Measurements from ENCODE around the gene PRKCB.

Gene PRKCB

GRCh38 chr16:23836404-23837311, 875 bp downstream of the PRKCB start:
- DNase-seq (ENCODE audit: low read depth, low spot score), result peak; percentile 7

DNA sequence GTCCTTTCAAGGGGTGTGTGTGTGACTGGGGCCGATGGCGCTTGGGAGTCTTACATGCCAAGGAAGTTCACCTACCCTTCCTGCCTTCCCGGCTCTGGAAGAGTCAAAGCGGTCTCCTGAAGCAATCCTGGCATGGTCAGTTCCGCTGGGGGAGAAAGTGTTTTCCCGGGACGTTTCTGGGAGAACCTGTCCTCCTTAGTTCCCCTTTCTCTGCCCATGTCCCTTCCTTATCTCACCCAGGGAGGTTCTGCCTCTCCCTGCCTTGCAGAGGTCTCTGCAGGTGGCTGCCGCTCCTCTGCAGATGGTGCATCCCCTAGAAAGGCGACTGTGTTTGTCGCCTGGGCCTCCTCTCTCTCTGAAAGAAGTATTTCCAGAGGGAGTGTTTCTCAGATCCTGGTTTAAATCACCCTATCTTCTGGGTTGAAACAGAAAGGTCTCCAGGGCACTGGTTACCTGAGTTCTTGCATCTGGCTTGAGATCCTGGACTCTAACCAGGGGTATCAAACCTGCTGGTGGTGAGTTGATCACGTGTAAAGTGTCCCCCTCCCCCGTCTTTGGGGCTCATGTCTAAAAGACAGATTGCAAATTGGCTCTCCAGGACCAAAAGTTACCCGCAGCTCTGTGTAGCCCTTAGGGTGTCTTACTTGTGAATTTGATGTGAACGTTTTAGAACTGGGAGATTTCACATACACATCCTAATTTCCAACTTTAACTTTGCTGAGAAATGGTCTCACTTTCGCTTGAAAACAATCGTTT, 1.9 kb downstream of the PRKCB start:
- no peak for DNase-seq (ENCODE audit: low read depth, low spot score)

DNA sequence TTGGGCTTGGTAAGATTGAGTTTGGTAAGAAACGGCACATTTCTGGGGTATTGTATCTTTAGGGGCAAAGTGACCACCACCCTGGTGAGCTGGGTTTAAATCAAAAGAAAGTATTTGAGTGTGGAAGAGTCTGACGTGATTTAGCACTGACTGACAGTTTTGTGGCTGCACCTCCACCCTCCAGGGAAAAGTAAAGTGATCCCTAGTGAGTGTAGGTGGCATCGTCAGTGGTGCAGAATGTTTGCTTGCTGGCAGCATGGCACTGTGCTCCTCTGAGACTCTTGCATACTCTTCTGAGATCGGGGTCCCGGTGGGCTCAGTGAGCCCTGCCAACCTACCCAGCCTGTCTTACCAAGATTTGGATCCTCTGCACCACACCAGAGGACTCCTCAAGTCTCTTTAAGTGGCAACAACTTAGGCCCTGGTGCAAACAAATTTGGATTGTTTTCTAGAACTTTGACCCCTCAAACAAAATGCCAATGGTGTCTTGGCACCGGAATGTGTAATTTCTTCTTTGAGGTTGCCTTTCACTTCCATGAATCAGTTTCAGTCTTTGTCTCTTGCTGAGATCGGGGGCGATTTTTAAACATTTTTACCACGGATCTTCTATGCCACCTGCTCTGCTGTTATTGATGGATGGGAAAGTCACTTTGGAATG, 2.8 kb downstream of the PRKCB start:
- no peak for DNase-seq (ENCODE audit: low read depth, low spot score)

- no peak for DNase-seq (ENCODE audit: low read depth, low spot score)
Measured at GRCh38 chr16:23840310-23840709, 4.5 kb downstream of the PRKCB start.

DNA sequence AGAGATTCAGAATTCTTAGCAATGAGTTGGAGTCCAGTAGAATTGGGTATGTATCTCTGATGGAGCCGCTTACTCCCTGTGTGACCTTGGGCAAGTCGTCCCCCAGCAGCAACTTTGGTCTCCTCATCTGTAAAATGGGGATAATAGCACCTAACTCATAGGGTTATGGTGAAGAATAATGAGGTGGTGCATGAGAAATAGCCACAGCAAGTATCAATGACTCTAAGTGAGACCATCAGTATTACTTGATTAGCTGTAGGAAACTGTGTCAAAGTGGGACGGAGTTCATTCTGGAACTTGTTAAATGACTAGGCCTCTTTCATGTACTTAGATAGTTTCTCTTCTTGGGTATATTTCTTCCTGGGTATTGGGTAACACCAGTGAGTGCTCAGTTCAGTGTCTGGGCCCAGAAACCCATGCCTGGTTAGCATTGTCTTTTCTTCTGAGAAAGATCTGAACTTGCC, 6.4 kb downstream of the PRKCB start:
- no peak for DNase-seq (ENCODE audit: low read depth, low spot score)

- no peak for DNase-seq (ENCODE audit: low read depth, low spot score)
Measured at GRCh38 chr16:23843143-23843542, 7.4 kb downstream of the PRKCB start.

- no peak for DNase-seq (ENCODE audit: low read depth, low spot score)
Measured at GRCh38 chr16:23847251-23847650, 11.5 kb downstream of the PRKCB start.

GRCh38 chr16:23847948-23848347, 12.2 kb downstream of the PRKCB start:
- DNase-seq (ENCODE audit: low read depth, low spot score), result no peak

DNA sequence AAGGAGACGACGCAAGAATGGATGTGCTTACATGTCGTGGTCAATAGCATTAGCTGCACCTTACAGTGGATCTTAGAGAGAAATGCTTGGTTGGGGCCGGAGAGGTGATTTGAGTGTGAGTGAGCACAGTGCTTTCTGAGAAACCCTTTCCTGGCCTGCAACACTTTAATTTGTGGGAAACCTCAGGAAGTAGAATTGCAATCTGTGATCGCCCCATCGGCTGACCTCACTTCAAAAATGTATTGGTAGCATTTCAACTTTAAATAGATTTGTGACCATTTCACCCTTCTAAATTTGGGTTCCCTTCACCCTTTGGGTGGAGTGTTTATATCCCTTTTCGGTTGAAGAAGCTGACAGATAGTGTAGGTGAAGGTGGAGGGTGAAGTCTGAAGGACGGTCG, 13.2 kb downstream of the PRKCB start:
- DNase-seq (ENCODE audit: low read depth, low spot score), result no peak

- DNase-seq (ENCODE audit: low read depth, low spot score), result no peak
Measured at GRCh38 chr16:23852794-23853562, 17.2 kb downstream of the PRKCB start.

GRCh38 chr16:23855010-23855409, 19.2 kb downstream of the PRKCB start:
- DNase-seq (ENCODE audit: low read depth, low spot score), result no peak

GRCh38 chr16:23856251-23856709, 20.5 kb downstream of the PRKCB start:
- no peak for DNase-seq (ENCODE audit: low read depth, low spot score)

DNA sequence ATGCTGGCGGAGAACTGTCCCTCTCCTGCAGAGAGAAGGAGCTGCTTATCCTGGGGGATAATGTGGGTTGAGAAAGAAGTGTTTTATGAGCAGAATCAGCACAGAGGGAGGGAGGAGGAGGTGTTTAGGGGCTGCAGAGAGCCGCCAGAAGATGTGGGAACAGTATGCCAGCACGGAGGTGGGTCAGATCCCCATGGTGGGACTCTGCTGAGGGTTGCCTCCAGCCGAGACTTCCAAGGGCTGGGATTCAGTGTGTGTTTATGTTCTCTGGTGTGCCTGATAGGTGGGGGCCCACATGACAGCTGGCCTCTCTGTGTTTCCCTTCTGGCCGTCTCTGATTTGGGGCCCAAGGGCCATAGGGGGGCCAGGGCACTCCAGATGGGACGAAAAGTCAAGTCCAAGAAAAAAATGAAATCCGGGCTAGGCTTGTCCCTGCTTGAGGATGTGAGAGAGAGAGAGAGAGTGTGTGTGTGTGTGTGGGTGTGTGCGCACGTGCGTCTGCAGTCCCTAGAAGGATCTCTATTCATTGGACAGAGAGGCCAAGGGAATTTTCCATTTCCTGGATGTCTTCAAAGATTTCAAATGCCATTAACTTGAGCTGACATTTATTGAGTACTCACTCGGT, 21.6 kb downstream of the PRKCB start:
- no peak for DNase-seq (ENCODE audit: low read depth, low spot score)

- DNase-seq (ENCODE audit: low read depth, low spot score), result no peak
Measured at GRCh38 chr16:23857881-23858269, 22.1 kb downstream of the PRKCB start.

DNA sequence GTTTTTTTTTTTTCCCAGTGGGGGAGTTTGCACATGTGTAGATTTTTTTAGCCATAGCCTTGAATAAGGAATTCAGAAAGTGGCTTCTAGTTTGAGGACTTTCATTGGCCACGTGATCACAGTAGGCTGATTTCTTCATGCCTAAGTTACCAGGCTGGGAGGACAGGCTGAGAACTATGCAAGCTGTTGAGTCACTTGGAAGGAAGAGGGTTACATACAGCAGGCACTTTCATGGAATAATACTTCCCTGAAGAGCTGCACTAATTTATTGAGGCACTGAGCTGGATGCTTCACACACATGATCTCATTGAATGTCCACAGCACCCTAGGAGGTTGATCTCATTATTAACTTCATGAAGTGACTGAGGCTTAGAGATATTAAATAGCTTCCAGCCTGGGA, 22.8 kb downstream of the PRKCB start:
- no peak for DNase-seq (ENCODE audit: low read depth, low spot score)

DNA sequence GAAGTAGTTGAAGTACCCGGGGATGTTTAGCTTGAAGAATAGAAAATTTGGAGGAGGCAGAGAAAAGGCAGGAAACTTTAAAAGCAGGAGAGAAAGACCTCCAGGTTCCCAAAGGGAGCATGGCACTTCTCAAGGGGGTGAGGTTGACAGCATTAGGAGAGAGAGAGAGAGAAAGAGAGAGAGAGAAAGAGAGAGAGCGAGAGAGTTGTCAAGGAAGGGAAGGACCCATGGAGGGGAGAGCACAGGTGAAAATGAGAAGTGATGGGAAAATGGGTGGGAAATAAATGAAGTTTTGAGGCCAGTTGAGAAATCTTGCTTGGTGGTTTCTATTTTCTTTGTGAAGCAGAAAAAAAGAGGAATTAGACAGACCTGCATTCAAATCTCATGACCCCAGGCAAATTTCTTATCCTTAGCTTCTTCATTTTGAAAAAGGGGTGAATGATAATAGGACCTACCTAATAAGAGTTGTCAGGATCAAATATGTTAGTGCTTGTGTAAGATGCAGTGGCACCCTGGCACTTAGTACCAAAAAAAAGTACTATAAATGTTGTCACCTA, 24.0 kb downstream of the PRKCB start:
- DNase-seq (ENCODE audit: low read depth, low spot score), result no peak

- no peak for DNase-seq (ENCODE audit: low read depth, low spot score)
Measured at GRCh38 chr16:23861874-23862273, 26.1 kb downstream of the PRKCB start.

- no peak for DNase-seq (ENCODE audit: low read depth, low spot score)
Measured at GRCh38 chr16:23862556-23862955, 26.8 kb downstream of the PRKCB start.

DNA sequence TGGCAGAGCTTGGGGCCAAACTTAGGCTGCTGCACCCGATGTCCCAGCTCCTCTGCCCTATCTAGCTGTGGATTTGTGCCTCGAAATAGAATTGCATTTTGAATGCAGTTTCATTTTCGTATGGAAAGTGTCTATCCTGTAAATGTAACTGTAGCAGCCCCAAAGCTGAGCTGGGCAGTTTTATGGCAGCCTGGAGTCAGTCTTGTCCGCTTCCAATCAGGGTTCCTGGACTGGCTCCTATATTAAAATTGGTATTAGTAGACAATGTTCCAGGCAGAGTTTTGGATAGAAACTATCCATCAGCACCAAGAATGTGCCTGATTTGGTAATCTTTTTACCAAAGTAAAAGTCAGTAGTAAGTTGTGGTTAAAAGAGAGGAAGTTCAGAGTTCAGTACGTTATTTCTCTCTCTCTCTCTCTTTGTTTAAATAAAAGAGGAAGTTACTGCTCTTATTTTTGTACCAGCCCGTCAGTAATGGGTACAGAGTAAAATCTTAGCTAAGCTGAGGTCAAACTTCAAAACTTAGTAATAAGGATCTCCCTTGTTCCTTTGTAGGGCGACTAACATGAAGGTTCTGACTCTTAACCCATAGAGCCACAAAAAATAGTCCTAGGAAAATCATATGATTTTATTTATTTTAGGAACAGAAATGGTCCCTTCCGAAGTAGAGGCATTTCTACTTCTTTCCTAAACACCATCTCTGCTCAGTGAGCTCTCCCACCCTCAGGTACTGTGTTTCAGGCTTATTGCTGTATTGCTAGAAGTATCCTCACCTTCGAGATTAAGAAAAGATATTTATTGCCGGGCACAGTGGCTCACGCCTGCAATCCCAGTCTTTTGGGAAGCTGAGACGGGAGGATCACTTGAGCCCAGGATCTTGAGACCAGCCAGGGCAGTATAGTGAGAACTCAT, 28.0 kb downstream of the PRKCB start:
- no peak for DNase-seq (ENCODE audit: low read depth, low spot score)

GRCh38 chr16:23865853-23866252, 30.1 kb downstream of the PRKCB start:
- no peak for DNase-seq (ENCODE audit: low read depth, low spot score)
